Spleen (tissue), 13 donors: Measurements from ENCODE around the gene RPP40. TPM values are rescaled to one million over a fixed set of nuclear protein-coding genes. Genes with fewer than 3 reads are reported as not detected.

ENCODE experiments used
- DNase-seq: peaks from one replicate; pipeline ENCODE4 v3.0.0-alpha.2; 2020
- H3K27ac ChIP-seq, 8 donors: fragments of 200-600 bp; sonication (generic) in 7 of 8; 1 replicate in 4 of 8; 2 replicates in 4 of 8; pipeline versions ENCODE4 v1.5.0 to v1.8.0; 2016 to 2021; ENCODE audit warnings: inconsistent platforms in 4 of 8, mild to moderate bottlenecking in 4 of 8, moderate library complexity in 1 of 8
- H3K27me3 ChIP-seq, 7 donors: fragments of 200-600 bp; sonication (generic) in 6 of 7; replicated peaks in 1 of 7; 1 replicate in 4 of 7; 2 replicates in 3 of 7; pipeline versions ENCODE4 v1.5.0 to v1.8.0; 2016 to 2021; ENCODE audit warnings: inconsistent platforms in 3 of 7, mild to moderate bottlenecking in 1 of 7
- H3K36me3 ChIP-seq, 6 donors: fragments of 200-600 bp; sonication (generic) in 5 of 6; 1 replicate in 4 of 6; 2 replicates in 2 of 6; pipeline versions ENCODE4 v1.5.0 to v1.8.0; 2016 to 2021; ENCODE audit warnings: inconsistent platforms in 2 of 6
- H3K4me1 ChIP-seq, 6 donors: fragments of 200-600 bp; sonication (generic) in 5 of 6; 1 replicate in 3 of 6; 2 replicates in 3 of 6; pipeline versions ENCODE4 v1.5.0 to v1.8.0; 2016 to 2021; ENCODE audit warnings: inconsistent platforms in 3 of 6
- H3K4me3 ChIP-seq, 8 donors: fragments of 200-600 bp; sonication (generic) in 7 of 8; 1 replicate in 4 of 8; 2 replicates in 4 of 8; pipeline versions ENCODE4 v1.5.0 to v1.8.0; 2016 to 2021; ENCODE audit warnings: inconsistent platforms in 4 of 8, mild to moderate bottlenecking in 4 of 8, moderate library complexity in 2 of 8
- H3K9me3 ChIP-seq, 8 donors: fragments of 200-600 bp; sonication (generic) in 7 of 8; 1 replicate in 4 of 8; 2 replicates in 4 of 8; pipeline versions ENCODE4 v1.5.0 to v1.8.0; 2016 to 2021; ENCODE audit warnings: inconsistent platforms in 4 of 8
- CTCF ChIP-seq, 11 experiments: fragments of 200-600 bp in 7 of 11; fragments of 450-650 bp in 4 of 11; sonication (generic) in 4 of 11; IDR thresholded peaks in 8 of 11; conservative IDR thresholded peaks in 3 of 11; 1 replicate in 7 of 11; 2 replicates in 4 of 11; pipeline versions ENCODE4 v1.4.0 to v1.8.0; 2016 to 2021; ENCODE audit warnings: antibody characterized with exemption in 11 of 11, inconsistent platforms in 4 of 11, mild to moderate bottlenecking in 1 of 11
- POLR2A ChIP-seq, 3 donors: fragments of 450-650 bp; IDR thresholded peaks; one replicate each; pipeline ENCODE4 v1.5.1; 2017; ENCODE audit warnings: antibody characterized with exemption in 3 of 3, mild to moderate bottlenecking in 1 of 3
- POLR2AphosphoS5 ChIP-seq, 3 donors: sonication (generic); formaldehyde crosslinking; IDR thresholded peaks; one replicate each; pipeline ENCODE4 v1.5.1; 2017; ENCODE audit warnings: antibody characterized with exemption in 3 of 3
- WGBS, 5 donors: extraction: QIAGEN DNeasy Blood & Tissue Kit in 3 of 5; methylation state at CpG; one replicate each; pipeline versions ENCODE4 v1.1.5 to v1.1.7; 2013 to 2018; 5-methylcytosine and 5-hydroxymethylcytosine counted together
- intact Hi-C: fragments of 100-400 bp; cut with DNase I; formaldehyde crosslinking; loops from one replicate; pipeline ENCODE4 v1.15.0; 2023; ENCODE audit warnings: low total_unique reads
- long read RNA-seq, 2 donors: transcript quantifications; one replicate each; lab custom pipeline, GENCODE V29; 2026
- polyA plus RNA-seq, 3 donors: library from polyadenylated mRNA; stranded (reverse); fragments of 200-250 nt; gene quantifications; one replicate each; pipeline ENCODE4 v1.2.1, GENCODE V29; 2013
- total RNA-seq, 7 donors: library from RNA; depleted of rRNA in 3 of 7; stranded (reverse); fragments of >200 nt in 3 of 7; fragmentation: NEBNext Ultra II Directional in 4 of 7; extraction: Animal tissue kit (Norgen Biotek cat#: 25700) in 4 of 7; gene quantifications; one replicate each; pipeline versions ENCODE4 v1.1.0 to v1.2.1, GENCODE V29; 2016 to 2021
- donor health status: healthy with polysubstance abuse.
- donor health status: DM: no; HTN: no; CAD: no; lungs with moderate emphysema.
- donor health status: DM: no; HTN: no; CAD: no.
- donor health status: Bipolar disorder and iron deficiency.
- donor health status: healthy.
- donor health status: DM: no; HTN: no; CAD: no.
- donor health status: DM: yes; HTN: yes; CAD: no.

The RPP40 gene
- total RNA-seq = 10 to 100 TPM in 1 of 7 donors, 1 to 10 TPM in 6; 5.3 to 16.6 (median 8.0) TPM
- polyA plus RNA-seq = 1 to 10 TPM; 4.2 to 9.9 (median 9.5) TPM
- long read RNA-seq, donor 1, partial matches to known transcripts = 0 of 3 reads
- long read RNA-seq, donor 1, other reads (novel, unspliced or antisense) = 0 of 3 reads
- long read RNA-seq, donor 2, partial matches to known transcripts = 0 of 3 reads
- long read RNA-seq, donor 2, other reads (novel, unspliced or antisense) = 0 of 3 reads

DNA sequence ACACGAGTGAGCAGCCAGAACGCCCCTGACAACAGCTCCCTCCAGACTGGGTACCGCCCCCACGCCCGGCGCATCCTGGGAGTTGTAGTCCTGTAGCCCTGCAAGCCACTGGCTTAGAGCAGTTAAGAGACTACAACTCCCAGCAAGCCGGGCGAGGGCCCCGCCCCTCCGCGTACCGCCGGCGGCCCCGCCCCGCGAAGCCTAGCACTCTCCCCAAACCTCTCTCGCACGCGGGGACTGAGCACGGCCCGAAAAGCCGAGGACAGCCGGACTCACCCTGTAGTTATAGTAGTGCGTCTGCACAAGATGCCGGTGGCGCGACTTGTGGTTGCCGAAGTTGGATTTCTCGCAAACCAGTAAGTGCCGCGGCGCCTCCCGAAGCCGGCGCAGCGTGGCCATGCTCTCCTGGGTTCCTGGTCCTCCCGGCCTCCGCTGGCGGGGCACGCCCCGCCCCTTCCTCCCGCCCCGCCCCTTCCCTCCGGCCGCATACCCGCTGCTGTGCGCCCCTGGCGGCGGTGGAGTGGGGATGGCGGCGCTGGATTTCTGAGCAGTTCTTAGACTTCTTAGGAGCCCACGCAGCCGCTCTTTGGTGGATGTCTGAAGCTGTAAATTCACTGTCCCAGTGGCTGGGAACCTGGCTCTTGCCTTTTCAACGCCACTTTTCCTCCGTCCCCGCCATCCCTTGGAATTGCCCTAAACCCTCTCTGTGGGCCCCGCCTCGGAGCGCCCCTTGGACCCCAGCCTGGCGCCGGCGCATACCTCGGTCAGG lies at the start of gene RPP40:
RPP40 (minus strand) TSS at position 434 of the 769 bp plus-strand sequence; CDS start at position 399, 35 bp downstream.
- Histone ChIP-seq H3K9me3 (no peaks in the 10 kb centered on the region), H3K36me3 (peaks cover 0 to 33% (median 13%) of the 10 kb centered on the region in 6 donors), H3K4me1 (peaks cover 0 to 24% (median 10%) of the 10 kb centered on the region in 6 donors), H3K27ac (peak within 1 kb of the TSS; percentile 76 to 94 (median 92)), H3K27me3 (no peaks in the 10 kb centered on the region), H3K4me3 (peak within 1 kb of the TSS; percentile 74 to 98 (median 93))
- peak; percentile 99 for DNase-seq
- peak in 1 of 3 donors; percentile 30 for TF ChIP-seq POLR2A (IDR thresholded peaks at IDR 0.05)
- TF ChIP-seq POLR2AphosphoS5 (IDR thresholded peaks at IDR 0.05) = peak; percentile 84 to 87 (median 86)
- peak; percentile 77 to 97 (median 94) for TF ChIP-seq CTCF (IDR thresholded peaks at IDR 0.05 in 8 of 11, conservative IDR thresholded peaks at IDR 0.05 in 3 of 11)
- intact Hi-C loops = loop anchor here (10.0 kb wide), 1 partner anchor 229 kb away; the partner anchor contains the start of gene CDYL
- WGBS, 5 donors = 0 to 1% (median 1%) methylated on average over 10 to 64 of the region's 64 CpGs

DNA sequence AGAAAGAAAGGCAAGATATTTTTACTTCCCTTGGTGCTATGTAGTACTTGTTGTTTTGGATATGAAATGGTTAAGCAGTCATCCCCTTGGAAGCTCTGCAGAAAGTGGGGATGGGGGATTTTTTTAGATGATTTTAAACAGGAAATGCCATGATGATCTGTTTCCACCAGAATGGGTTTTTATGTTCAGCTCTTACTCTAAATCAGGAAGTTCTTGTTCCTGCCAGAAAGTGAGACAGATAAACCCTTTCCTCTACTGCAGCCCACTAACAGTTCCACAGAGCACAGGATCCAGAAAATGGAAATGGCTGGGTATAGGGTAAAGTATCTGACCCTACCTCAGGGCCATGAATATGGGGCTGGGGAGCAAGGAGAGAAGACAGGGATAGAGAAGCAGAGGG lies 49.2 kb upstream of the RPP40 start:
- intact Hi-C loops = no loop called here
- no peak for TF ChIP-seq CTCF (IDR thresholded peaks at IDR 0.05 in 8 of 11, conservative IDR thresholded peaks at IDR 0.05 in 3 of 11)
- TF ChIP-seq POLR2A (IDR thresholded peaks at IDR 0.05) = no peak
- TF ChIP-seq POLR2AphosphoS5 (IDR thresholded peaks at IDR 0.05) = no peak
- Histone ChIP-seq H3K9me3 (peaks cover 5 to 36% (median 26%) of the 10 kb centered on the region in 8 donors), H3K4me3 (peak overlapping the region in 1 of 8 donors; percentile 12), H3K36me3 (no peaks in the 10 kb centered on the region), H3K27me3 (no peaks in the 10 kb centered on the region), H3K27ac (peak overlapping the region in 5 of 8 donors; percentile 30 to 65 (median 52)), H3K4me1 (peaks cover 0 to 20% (median 6%) of the 10 kb centered on the region in 6 donors)
- DNase-seq = no peak

- Histone ChIP-seq H3K4me3 (no peak overlapping the region), H3K27me3 (no peaks in the 10 kb centered on the region), H3K9me3 (peaks cover 5 to 36% (median 26%) of the 10 kb centered on the region in 8 donors), H3K27ac (no peak overlapping the region), H3K4me1 (peaks cover 0 to 15% (median 6%) of the 10 kb centered on the region in 6 donors), H3K36me3 (peaks cover 0 to 3% (median 0%) of the 10 kb centered on the region in 6 donors)
- no peak for DNase-seq
- intact Hi-C loops = no loop called here
- WGBS, 5 donors = 83 to 95% (median 91%) methylated on average over 1 of the region's 1 CpG
- no peak for TF ChIP-seq POLR2AphosphoS5 (IDR thresholded peaks at IDR 0.05)
- TF ChIP-seq POLR2A (IDR thresholded peaks at IDR 0.05) = no peak
- TF ChIP-seq CTCF (IDR thresholded peaks at IDR 0.05 in 8 of 11, conservative IDR thresholded peaks at IDR 0.05 in 3 of 11) = no peak
Measured at GRCh38 chr6:5051394-5051793, 47.6 kb upstream of the RPP40 start.

GRCh38 chr6:5050009-5050408 lies 46.2 kb upstream of the RPP40 start:
- WGBS, 5 donors = 64 to 87% (median 73%) methylated on average over 2 of the region's 2 CpGs
- H3K9me3 ChIP-seq = peaks cover 5 to 36% (median 26%) of the 10 kb centered on the region in 8 donors
- no peak for DNase-seq
- H3K4me1 ChIP-seq = peaks cover 0 to 15% (median 6%) of the 10 kb centered on the region in 6 donors
- H3K27me3 ChIP-seq = no peaks in the 10 kb centered on the region
- H3K36me3 ChIP-seq = peaks cover 0 to 3% (median 0%) of the 10 kb centered on the region in 6 donors
- intact Hi-C loops = no loop called here
- TF ChIP-seq CTCF (IDR thresholded peaks at IDR 0.05 in 8 of 11, conservative IDR thresholded peaks at IDR 0.05 in 3 of 11) (no peak), POLR2AphosphoS5 (IDR thresholded peaks at IDR 0.05) (no peak), POLR2A (IDR thresholded peaks at IDR 0.05) (no peak)
- no peak overlapping the region for H3K27ac ChIP-seq
- no peak overlapping the region for H3K4me3 ChIP-seq
